OCI-LY1 (cell line): ENCODE data around the gene ASCL1.

Experiments
- EZH2 ChIP-seq: fragments of 200-600 bp; sonication (generic), shearing (Covaris generic); IDR thresholded peaks from 2 replicates; pipeline ENCODE4 v1.8.0; 2017; ENCODE audit warnings: borderline replicate concordance, mixed run types, mild to moderate bottlenecking, antibody characterized with exemption, low read length, moderate library complexity, mixed read lengths
- TF ChIP-seq, protein P1 (sequence below): fragments of 200-600 bp; sonication (generic), shearing (Covaris generic); IDR thresholded peaks from 2 replicates; pipeline ENCODE4 v1.5.1; 2017; ENCODE audit warnings: mild to moderate bottlenecking, antibody characterized with exemption, low read length, moderate library complexity, mixed read lengths

DNA sequence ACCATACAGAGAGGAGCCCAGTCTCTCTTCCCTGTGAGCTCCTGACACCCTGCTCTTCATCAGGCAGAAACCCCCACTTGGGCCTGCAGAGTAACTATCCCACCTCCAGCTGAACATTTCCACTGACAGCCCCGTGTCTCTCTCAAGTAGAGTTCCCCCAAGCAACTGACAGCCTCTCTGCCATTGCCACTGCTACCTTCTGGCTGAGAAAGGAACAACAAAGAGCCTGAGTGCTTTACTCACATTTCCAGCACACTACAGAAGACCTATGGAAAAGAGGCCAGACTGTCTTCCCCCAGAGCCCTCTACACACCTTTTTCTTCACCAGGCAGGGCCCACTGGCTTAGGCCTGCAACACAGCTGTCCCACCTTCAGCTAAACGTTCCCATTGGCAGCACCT is 18.4 kb upstream of the ASCL1 start:
- TF ChIP-seq, protein P1, sequence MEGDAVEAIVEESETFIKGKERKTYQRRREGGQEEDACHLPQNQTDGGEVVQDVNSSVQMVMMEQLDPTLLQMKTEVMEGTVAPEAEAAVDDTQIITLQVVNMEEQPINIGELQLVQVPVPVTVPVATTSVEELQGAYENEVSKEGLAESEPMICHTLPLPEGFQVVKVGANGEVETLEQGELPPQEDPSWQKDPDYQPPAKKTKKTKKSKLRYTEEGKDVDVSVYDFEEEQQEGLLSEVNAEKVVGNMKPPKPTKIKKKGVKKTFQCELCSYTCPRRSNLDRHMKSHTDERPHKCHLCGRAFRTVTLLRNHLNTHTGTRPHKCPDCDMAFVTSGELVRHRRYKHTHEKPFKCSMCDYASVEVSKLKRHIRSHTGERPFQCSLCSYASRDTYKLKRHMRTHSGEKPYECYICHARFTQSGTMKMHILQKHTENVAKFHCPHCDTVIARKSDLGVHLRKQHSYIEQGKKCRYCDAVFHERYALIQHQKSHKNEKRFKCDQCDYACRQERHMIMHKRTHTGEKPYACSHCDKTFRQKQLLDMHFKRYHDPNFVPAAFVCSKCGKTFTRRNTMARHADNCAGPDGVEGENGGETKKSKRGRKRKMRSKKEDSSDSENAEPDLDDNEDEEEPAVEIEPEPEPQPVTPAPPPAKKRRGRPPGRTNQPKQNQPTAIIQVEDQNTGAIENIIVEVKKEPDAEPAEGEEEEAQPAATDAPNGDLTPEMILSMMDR = no peak
- TF ChIP-seq EZH2 = no peak
